ENCODE measurements around the gene CATSPER3. TPM values are rescaled to one million over a fixed set of nuclear protein-coding genes. Genes with fewer than 3 reads are reported as not detected.

Gene CATSPER3
- total and polyA plus RNA-seq, 2 donors from 2014 or later: 1.4 TPM

DNA sequence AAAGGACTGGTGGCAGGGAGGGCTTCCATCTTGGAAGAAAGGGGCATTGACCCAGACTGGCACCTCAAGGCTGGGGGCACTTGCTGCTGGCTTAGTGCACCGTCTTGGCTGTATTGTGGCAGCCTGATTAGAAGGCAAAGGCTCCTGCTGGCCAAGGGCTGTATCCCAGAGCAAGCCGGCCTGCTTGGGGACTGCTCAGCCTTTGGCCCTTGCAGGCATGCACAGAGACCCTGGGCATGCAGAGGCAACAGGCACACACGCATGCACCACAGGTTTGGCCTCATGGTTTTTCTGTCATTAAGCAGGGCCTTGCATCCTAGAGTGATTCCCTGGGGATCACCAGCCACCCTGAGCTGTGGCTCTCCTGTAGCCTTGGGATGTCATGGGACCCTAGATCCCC is 37.4 kb downstream of the CATSPER3 start:
- intact Hi-C loops (cut with DNase I): no loop called here
- DNase-seq (no peak), FAIRE-seq (no peak)
- no peak overlapping the region for H3K27ac ChIP-seq (ENCODE audit: low read depth in 2 of 2, low read length in 2 of 2)
- H3K4me3 ChIP-seq (ENCODE audit: low read length in 3 of 3): no peak overlapping the region
- no peak overlapping the region for H3K9ac ChIP-seq (ENCODE audit: low read length in 3 of 3)
- H3K36me3 ChIP-seq (ENCODE audit: control insufficient read depth in 2 of 3, insufficient read depth in 3 of 3, low read length in 3 of 3): no peaks in the 10 kb centered on the region
- no peaks in the 10 kb centered on the region for H3K27me3 ChIP-seq (ENCODE audit: control insufficient read depth, insufficient read depth, low read length)
- H3K9me3 ChIP-seq (ENCODE audit: control insufficient read depth in 2 of 3, insufficient read depth in 1 of 3, low read length in 3 of 3): no peaks in the 10 kb centered on the region
- H3K4me1 ChIP-seq (ENCODE audit: control insufficient read depth in 2 of 3, insufficient read depth in 2 of 3, low read depth in 1 of 3, low read length in 3 of 3): no peaks in the 10 kb centered on the region
- TF ChIP-seq, protein P1, sequence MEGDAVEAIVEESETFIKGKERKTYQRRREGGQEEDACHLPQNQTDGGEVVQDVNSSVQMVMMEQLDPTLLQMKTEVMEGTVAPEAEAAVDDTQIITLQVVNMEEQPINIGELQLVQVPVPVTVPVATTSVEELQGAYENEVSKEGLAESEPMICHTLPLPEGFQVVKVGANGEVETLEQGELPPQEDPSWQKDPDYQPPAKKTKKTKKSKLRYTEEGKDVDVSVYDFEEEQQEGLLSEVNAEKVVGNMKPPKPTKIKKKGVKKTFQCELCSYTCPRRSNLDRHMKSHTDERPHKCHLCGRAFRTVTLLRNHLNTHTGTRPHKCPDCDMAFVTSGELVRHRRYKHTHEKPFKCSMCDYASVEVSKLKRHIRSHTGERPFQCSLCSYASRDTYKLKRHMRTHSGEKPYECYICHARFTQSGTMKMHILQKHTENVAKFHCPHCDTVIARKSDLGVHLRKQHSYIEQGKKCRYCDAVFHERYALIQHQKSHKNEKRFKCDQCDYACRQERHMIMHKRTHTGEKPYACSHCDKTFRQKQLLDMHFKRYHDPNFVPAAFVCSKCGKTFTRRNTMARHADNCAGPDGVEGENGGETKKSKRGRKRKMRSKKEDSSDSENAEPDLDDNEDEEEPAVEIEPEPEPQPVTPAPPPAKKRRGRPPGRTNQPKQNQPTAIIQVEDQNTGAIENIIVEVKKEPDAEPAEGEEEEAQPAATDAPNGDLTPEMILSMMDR (IDR thresholded peaks at IDR 0.05; ENCODE audit: borderline replicate concordance, extremely low read depth, insufficient read depth): no peak

DNA sequence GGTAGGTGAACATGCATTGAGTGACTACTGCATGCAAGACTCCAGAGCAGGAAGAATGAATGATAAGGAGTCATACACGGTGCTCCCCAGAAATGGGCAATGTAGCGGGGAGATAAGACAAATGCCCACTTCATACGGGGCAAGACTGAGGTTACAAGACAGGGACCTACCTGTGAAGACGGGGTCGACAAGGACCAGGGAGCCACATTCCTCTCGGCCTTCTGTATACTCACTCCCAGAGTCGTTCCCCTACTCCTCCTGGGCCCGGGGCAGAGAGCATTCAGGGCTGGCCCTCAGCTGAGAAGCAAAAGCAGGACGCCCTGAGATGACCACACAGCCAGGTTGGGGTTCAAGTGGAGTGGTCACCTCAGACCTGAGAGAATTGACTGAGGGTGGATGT is 39.6 kb downstream of the CATSPER3 start:
- intact Hi-C loops (cut with DNase I): no loop called here
- TF ChIP-seq, protein P1 (IDR thresholded peaks at IDR 0.05; ENCODE audit: borderline replicate concordance, extremely low read depth, insufficient read depth): no peak
- no peak for FAIRE-seq
- no peaks in the 10 kb centered on the region for H3K27me3 ChIP-seq (ENCODE audit: control insufficient read depth, insufficient read depth, low read length)
- H3K9ac ChIP-seq (ENCODE audit: low read length in 3 of 3): no peak overlapping the region
- H3K4me3 ChIP-seq (ENCODE audit: low read length in 3 of 3): no peak overlapping the region
- H3K4me1 ChIP-seq (ENCODE audit: control insufficient read depth in 2 of 3, insufficient read depth in 2 of 3, low read depth in 1 of 3, low read length in 3 of 3): no peaks in the 10 kb centered on the region
- no peaks in the 10 kb centered on the region for H3K36me3 ChIP-seq (ENCODE audit: control insufficient read depth in 2 of 3, insufficient read depth in 3 of 3, low read length in 3 of 3)
- no peak overlapping the region for H3K27ac ChIP-seq (ENCODE audit: low read depth in 2 of 2, low read length in 2 of 2)
- no peaks in the 10 kb centered on the region for H3K9me3 ChIP-seq (ENCODE audit: control insufficient read depth in 2 of 3, insufficient read depth in 1 of 3, low read length in 3 of 3)
- DNase-seq: no peak

DNA sequence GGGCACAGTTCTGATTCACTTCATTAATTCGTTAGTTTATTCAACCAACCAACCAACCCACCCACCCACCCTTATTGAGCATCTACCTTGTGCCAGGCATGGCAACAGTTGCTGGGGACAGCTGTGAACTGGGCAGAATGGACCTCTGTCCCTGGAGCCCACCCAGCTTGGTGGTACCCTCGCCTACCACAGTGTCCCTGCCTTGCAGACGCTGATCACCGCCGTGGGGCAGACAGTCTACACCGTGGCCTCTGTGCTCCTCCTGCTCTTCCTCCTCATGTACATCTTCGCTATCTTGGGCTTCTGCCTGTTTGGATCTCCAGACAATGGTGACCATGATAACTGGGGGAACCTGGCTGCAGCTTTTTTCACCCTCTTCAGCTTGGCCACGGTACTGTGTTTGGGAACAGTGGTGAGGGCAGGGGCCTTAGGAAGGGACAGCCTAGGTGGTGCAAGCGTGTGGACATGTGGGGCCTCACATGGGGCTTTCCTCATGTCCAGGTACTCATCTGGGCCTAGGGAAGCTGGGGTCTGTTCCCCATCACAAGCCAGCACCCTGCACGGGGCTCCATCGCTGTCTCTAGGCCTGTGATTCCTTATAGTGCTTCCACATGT is 40.1 kb downstream of the CATSPER3 start:
- Histone ChIP-seq H3K27ac (ENCODE audit: low read depth in 2 of 2, low read length in 2 of 2) (no peak overlapping the region), H3K36me3 (ENCODE audit: control insufficient read depth in 2 of 3, insufficient read depth in 3 of 3, low read length in 3 of 3) (no peaks in the 10 kb centered on the region), H3K9ac (ENCODE audit: low read length in 3 of 3) (no peak overlapping the region), H3K9me3 (ENCODE audit: control insufficient read depth in 2 of 3, insufficient read depth in 1 of 3, low read length in 3 of 3) (no peaks in the 10 kb centered on the region), H3K27me3 (ENCODE audit: control insufficient read depth, insufficient read depth, low read length) (no peaks in the 10 kb centered on the region), H3K4me1 (ENCODE audit: control insufficient read depth in 2 of 3, insufficient read depth in 2 of 3, low read depth in 1 of 3, low read length in 3 of 3) (no peaks in the 10 kb centered on the region), H3K4me3 (ENCODE audit: low read length in 3 of 3) (no peak overlapping the region)
- TF ChIP-seq, protein P1 (IDR thresholded peaks at IDR 0.05; ENCODE audit: borderline replicate concordance, extremely low read depth, insufficient read depth): no peak
- intact Hi-C loops (cut with DNase I): no loop called here
- DNase-seq (no peak), FAIRE-seq (no peak)

DNA sequence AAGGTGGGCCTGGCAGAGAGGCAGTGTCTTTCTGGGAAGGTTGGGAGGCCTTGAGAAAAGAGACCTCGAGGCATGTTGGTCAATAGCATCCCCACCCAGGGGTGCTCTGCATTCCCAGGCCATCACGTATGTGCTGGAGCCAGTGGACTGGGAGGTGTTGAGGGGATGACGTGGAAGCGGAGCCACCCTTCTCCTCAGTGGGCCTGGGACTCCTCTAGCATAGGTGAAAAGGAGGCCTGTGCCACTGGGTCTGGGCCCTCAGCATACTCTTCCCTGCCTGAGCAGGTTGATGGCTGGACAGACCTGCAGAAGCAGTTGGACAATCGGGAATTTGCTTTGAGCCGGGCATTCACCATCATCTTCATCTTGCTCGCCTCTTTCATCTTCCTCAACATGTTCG is 40.8 kb downstream of the CATSPER3 start:
- no peak overlapping the region for H3K27ac ChIP-seq (ENCODE audit: low read depth in 2 of 2, low read length in 2 of 2)
- TF ChIP-seq, protein P1 (IDR thresholded peaks at IDR 0.05; ENCODE audit: borderline replicate concordance, extremely low read depth, insufficient read depth): no peak
- no peaks in the 10 kb centered on the region for H3K27me3 ChIP-seq (ENCODE audit: control insufficient read depth, insufficient read depth, low read length)
- DNase-seq (no peak), FAIRE-seq (no peak)
- H3K4me1 ChIP-seq (ENCODE audit: control insufficient read depth in 2 of 3, insufficient read depth in 2 of 3, low read depth in 1 of 3, low read length in 3 of 3): no peaks in the 10 kb centered on the region
- H3K4me3 ChIP-seq (ENCODE audit: low read length in 3 of 3): no peak overlapping the region
- H3K9ac ChIP-seq (ENCODE audit: low read length in 3 of 3): no peak overlapping the region
- intact Hi-C loops (cut with DNase I): no loop called here
- no peaks in the 10 kb centered on the region for H3K9me3 ChIP-seq (ENCODE audit: control insufficient read depth in 2 of 3, insufficient read depth in 1 of 3, low read length in 3 of 3)
- no peaks in the 10 kb centered on the region for H3K36me3 ChIP-seq (ENCODE audit: control insufficient read depth in 2 of 3, insufficient read depth in 3 of 3, low read length in 3 of 3)
